ENCODE results near the gene GAB3.

GAB3 gene

GRCh38 chrX:154791467-154791866, 40.6 kb upstream of the GAB3 start:
- no peak for DNase-seq (ENCODE audit: low read depth)
- TF ChIP-seq CTCF (conservative IDR thresholded peaks at IDR 0.05; ENCODE audit: low read length): no peak
- no peak overlapping the region for H3K4me3 ChIP-seq (ENCODE audit: low read length)

- H3K4me3 ChIP-seq (ENCODE audit: low read length): no peak overlapping the region
- no peak for DNase-seq (ENCODE audit: low read depth)
- no peak for TF ChIP-seq CTCF (conservative IDR thresholded peaks at IDR 0.05; ENCODE audit: low read length)
These were observed 34.8 kb upstream of the GAB3 start for GRCh38 chrX:154785716-154786115.

DNA sequence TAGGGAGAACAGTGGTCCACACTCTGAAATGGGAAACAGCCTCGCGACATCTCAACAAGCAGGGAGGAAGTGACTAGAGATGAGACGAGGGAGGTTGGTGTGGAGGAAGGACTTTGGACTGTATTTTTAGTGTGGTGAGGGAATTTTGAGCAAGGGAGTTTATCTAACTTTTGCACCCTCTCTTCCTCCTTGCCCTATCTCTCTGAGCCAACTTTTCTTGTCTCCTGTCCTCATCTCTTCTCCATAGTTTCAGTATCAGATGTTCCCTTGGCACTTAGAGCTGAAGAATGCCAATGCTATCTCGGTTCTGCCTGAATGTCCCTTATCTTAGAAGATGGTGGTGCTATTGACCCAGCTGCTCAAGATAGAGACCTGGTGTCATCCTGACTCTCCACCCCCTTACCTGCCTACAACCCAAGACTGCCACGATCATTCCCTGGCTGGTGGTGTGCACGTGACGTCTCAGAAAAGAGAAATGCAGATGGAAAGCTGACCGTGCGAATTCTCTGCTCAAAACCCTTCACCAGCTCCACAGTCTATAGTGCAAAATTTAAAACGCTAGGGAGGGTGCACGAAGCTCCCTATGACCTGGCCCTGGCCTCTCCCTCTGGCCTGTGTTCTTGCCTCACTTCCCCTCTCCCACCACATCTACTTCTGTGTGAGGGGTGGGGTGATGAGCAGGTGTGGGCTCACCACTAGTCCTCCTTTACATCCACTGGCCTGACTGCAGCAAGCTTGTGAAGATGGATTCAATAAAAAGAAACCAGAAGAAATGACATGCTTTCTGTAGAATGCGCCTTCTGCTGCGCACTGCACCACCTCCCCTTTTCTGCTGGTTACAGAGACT, 33.5 kb upstream of the GAB3 start:
- no peak for DNase-seq (ENCODE audit: low read depth)

GRCh38 chrX:154780968-154781367, 30.1 kb upstream of the GAB3 start:
- DNase-seq (ENCODE audit: low read depth): no peak
- no peak overlapping the region for H3K4me3 ChIP-seq (ENCODE audit: low read length)
- TF ChIP-seq CTCF (conservative IDR thresholded peaks at IDR 0.05; ENCODE audit: low read length): no peak

More for the DNA sequence above, 33.5 kb upstream of the GAB3 start:
- TF ChIP-seq CTCF (conservative IDR thresholded peaks at IDR 0.05; ENCODE audit: low read length): no peak
- no peak overlapping the region for H3K4me3 ChIP-seq (ENCODE audit: low read length)

DNA sequence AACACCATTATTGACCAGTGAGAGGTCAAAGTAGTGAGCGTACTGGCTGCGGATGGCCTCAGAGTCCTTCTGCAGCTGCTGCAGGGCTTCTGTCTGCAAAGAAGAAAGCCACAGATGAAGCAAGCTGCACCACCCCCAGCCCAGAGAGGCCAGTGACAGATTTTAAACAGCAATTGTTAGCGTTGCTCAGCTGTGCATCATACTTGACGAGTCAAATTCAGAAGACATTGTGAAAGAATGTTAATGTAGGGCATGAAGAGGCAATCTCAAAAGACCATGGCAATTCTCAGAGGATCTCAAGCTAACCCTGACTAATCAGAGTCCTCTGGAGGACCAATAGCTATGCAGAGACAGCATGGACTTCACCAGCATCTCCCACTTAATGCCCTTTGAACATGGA, 28.4 kb upstream of the GAB3 start:
- no peak overlapping the region for H3K4me3 ChIP-seq (ENCODE audit: low read length)
- TF ChIP-seq CTCF (conservative IDR thresholded peaks at IDR 0.05; ENCODE audit: low read length): no peak
- peak; percentile 77 for DNase-seq (ENCODE audit: low read depth)

- no peak for DNase-seq (ENCODE audit: low read depth)
- H3K4me3 ChIP-seq (ENCODE audit: low read length): no peak overlapping the region
- TF ChIP-seq CTCF (conservative IDR thresholded peaks at IDR 0.05; ENCODE audit: low read length): no peak
These were observed 25.9 kb upstream of the GAB3 start for GRCh38 chrX:154776753-154777152.
